NCI-H1436 (cell line): Measurements from ENCODE around the gene CNIH2.
"Not testable (repeated sequence)": the region's sequence is repeated elsewhere in the genome, so short reads cannot be mapped to it uniquely, and the experiment has no call there.

Experiments used
- DNase-seq: peaks from one replicate; lab custom pipeline; 2025; lab: John Stamatoyannopoulos, UW

Gene CNIH2

GRCh38 chr11:66259956-66260355 is 18.0 kb upstream of the CNIH2 start:
- no peak for DNase-seq

- no peak for DNase-seq
These were observed 16.4 kb upstream of the CNIH2 start for GRCh38 chr11:66261578-66261977.

DNA sequence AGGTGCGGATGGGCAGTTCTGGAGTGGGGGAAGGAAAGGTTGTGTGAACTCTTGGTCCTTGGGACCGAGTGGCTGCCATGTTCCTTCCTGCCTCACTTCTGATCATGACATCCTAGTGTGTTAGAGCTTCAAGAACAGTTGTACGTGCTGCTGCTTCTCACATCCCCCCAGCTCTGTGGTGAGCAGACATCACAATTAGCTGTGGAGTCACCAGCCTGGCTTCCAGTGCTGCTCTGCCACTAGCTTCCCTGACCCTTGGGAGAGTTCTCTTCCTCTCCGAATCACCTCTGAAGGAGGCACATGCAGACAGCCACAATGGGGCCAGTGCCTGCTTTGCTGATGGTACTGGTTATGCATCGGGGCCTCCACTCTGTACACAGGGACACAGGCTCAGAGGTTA is 15.8 kb upstream of the CNIH2 start:
- no peak for DNase-seq

GRCh38 chr11:66262696-66263095 is 15.3 kb upstream of the CNIH2 start:
- DNase-seq, result no peak

DNA sequence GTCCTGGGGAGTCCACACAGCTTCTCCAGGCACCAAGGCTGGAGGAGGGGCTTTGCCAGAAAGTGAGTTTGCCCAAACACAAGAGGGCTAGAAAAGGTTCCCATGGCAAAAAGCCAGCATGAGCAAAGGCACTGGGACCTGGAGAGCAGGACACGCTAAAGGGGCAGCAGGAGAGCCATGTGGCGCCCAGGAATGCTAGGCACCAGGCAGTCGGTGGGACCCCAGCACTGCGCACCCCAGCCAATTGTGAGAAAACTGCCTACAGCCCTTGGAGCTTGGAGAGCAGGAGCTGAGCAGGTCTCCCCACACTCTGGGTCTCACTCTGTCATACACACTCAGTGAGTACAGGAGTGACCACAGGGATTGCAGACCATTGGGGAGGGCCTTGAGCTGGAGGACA is 14.7 kb upstream of the CNIH2 start:
- no peak for DNase-seq

DNA sequence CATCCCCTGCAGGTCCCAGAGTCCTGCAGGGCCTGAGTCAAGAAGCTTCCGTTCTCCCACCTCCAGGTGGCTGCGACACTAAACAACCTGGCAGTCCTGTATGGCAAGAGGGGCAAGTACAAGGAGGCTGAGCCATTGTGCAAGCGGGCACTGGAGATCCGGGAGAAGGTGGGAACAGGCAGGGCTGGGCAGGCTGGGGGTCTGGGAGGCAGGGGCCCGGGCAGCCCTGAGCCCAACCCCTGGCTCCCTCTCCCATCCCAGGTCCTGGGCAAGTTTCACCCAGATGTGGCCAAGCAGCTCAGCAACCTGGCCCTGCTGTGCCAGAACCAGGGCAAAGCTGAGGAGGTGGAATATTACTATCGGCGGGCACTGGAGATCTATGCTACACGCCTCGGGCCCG is 14.2 kb upstream of the CNIH2 start:
- no peak for DNase-seq

GRCh38 chr11:66264383-66264782 is 13.6 kb upstream of the CNIH2 start:
- no peak for DNase-seq

- no peak for DNase-seq
These were observed 13.1 kb upstream of the CNIH2 start for GRCh38 chr11:66264914-66265313.

GRCh38 chr11:66265531-66266377 is 12.2 kb upstream of the CNIH2 start:
- no peak for DNase-seq

DNA sequence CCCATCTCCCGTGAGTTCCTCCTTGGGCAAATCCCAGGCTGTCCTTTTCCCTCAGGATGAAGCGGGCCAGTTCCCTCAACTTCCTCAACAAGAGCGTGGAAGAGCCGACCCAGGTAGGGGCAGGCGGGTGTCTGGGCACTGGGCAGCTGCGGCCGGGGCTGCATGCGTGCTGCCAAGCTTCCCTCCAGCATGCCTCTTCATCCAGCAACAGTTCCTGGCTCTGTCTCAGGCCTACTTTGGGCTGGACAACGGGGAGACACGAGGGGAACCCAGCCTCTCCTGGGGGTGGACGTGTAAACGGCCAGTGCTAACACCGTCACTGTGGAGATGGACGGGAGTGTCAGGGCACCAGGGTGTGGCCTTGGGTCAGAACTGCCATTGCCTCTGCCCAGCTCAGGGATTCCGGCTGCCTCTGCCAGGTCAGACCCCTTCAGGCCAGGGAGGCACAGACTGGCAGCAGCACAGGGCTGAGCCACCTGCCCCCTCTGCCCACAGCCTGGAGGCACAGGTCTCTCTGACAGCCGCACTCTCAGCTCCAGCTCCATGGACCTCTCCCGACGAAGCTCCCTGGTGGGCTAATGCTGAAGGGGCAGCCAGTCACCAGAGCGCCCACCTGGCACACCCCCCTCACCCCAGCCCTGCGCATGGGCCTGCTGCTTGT is 11.5 kb upstream of the CNIH2 start:
- no peak for DNase-seq

GRCh38 chr11:66267039-66267378 is 11.0 kb upstream of the CNIH2 start:
- no peak for DNase-seq

- DNase-seq, result peak; percentile 83
These were observed 10.4 kb upstream of the CNIH2 start for GRCh38 chr11:66267379-66268243.

GRCh38 chr11:66268244-66268951 is 9.6 kb upstream of the CNIH2 start, which contains the start of gene RAB1B:
Gene RAB1B (plus strand): TSS chr11:66268639. CDS start chr11:66268680, 41 bp downstream.
- DNase-seq, result peak; percentile 99

DNA sequence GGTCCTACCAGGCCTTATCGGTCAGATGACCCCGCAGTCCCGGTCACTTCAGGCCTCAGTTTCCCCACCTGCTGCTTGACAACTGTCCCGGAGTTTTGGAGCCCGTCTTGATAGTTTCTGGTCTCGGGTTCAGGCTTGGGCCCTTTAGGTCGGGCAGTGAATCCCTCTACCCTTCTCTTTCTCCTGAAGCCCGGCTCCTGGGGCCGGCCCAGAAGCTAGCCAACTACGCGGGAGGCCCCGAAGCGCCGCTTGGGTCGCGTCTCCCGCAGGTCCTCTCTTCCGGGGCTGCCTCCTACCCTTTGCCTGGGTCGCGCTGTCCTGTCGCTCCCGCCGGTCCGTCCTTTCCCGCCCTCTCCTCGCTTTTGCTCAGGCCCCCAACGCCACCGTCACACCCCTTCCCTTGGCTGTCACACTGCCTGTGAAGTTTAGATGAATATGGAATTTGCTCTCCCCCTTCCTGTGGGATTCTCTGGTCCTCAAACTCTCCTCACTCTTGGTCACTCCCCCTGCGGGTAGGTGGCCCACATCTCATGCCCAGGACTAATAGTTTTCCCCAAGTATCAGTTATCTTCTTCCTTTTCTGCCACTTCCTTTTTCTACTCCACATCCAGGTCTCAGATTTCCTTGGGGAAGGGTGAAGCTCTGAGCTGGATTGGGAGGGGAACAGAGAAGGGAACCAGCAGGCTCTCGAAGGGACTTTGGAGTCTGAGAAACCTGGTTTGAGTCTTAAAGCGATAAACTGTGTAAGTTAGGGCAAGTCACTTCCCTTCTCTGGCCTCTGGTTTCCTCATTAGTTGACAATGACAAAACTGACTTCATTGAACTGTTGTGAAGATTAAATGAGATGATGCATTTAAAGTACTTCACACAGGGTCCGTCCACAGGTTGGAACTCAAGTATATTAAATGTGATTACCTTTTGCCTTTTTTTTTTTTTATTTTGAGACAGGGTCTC is 8.7 kb upstream of the CNIH2 start:
- DNase-seq, result no peak

- DNase-seq, result no peak
These were observed 6.2 kb upstream of the CNIH2 start for GRCh38 chr11:66271816-66272215.

GRCh38 chr11:66272596-66272995 is 5.4 kb upstream of the CNIH2 start:
- DNase-seq, result no peak

DNA sequence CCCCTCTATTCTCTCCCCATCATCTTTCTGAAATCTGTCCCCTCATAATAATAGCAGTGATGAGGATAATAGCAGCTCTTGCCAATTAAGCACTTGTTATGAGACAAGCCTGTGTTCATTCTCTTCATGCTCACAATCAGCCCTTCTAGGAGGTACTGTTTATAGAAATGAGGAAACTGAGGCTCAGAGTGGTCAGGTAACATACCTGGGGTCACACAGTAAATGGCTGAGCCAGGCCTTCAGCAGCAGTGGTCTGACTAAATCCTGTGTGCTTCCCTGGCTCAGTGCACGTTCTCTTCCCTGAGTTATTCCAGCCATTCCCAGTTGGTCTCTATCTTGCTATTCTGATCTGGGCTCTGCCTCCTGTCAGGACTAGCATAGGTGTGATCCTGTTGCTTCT is 3.8 kb upstream of the CNIH2 start:
- DNase-seq, result no peak

GRCh38 chr11:66275396-66275795 is 2.6 kb upstream of the CNIH2 start:
- DNase-seq, result no peak

GRCh38 chr11:66275984-66276612 is 1.9 kb upstream of the CNIH2 start:
- DNase-seq, result no peak

GRCh38 chr11:66276619-66277018 is 1.4 kb upstream of the CNIH2 start:
- not testable (repeated sequence) for DNase-seq
